HFF-Myc (cell line): ENCODE measurements around the gene PRPF38A.

ENCODE experiments used
- DNase-seq: peaks from one replicate; pipeline ENCODE4 v3.0.0-alpha.2; 2011; ENCODE audit warnings: low read depth; ENCODE audit errors: extremely low read depth
- H3K4me3 ChIP-seq: replicated peaks from 2 replicates; pipeline ENCODE4 v1.5.1; 2011; ENCODE audit warnings: low read depth, mild to moderate bottlenecking, control low read depth, low read length
- TF ChIP-seq, protein P1 (sequence below): IDR thresholded peaks from 2 replicates; pipeline ENCODE4 v1.5.1; 2012; ENCODE audit warnings: mild to moderate bottlenecking, low read depth, low read length, control low read depth; ENCODE audit errors: missing control alignments

PRPF38A gene

DNA sequence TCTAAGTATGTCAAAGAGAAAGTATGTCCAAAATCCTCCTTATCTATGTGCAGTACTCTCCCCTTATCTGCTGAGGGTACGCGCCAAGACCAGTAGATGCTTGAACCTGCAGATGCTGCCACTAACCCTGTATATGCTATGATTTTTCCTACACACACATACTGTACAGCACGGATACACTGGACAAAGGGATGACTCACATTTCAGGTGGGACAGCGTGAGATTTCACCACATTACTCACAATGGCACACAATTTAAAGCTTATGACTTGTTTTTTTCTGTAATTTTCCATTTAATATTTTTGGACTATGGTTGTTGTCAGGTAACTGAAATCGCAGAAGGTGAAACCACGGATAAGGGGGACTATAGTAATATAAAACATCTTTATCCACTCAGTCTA lies 4.3 kb upstream of the PRPF38A start:
- no peak overlapping the region for H3K4me3 ChIP-seq
- TF ChIP-seq, protein P1, sequence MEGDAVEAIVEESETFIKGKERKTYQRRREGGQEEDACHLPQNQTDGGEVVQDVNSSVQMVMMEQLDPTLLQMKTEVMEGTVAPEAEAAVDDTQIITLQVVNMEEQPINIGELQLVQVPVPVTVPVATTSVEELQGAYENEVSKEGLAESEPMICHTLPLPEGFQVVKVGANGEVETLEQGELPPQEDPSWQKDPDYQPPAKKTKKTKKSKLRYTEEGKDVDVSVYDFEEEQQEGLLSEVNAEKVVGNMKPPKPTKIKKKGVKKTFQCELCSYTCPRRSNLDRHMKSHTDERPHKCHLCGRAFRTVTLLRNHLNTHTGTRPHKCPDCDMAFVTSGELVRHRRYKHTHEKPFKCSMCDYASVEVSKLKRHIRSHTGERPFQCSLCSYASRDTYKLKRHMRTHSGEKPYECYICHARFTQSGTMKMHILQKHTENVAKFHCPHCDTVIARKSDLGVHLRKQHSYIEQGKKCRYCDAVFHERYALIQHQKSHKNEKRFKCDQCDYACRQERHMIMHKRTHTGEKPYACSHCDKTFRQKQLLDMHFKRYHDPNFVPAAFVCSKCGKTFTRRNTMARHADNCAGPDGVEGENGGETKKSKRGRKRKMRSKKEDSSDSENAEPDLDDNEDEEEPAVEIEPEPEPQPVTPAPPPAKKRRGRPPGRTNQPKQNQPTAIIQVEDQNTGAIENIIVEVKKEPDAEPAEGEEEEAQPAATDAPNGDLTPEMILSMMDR, result no peak
- DNase-seq, result no peak

DNA sequence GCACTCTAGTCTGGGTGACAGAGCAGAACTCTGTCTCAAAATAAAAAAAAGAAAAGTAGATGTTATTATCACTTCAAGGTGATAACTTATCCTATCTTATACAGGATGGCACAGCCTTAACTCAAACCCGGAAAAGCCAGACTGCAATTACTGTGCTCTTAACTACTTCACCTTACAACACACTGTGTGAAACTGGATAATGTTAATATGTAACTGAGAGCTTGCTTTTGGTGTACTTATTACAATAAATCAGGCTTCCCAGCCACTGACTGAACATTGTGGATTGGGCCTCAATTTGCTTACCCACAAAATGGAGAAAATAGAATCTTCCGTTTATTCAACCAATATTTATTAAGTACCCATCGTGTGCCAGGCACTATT lies 1.6 kb upstream of the PRPF38A start:
- no peak for DNase-seq
- peak overlapping the region; percentile 69 for H3K4me3 ChIP-seq
- TF ChIP-seq, protein P1, result no peak

DNA sequence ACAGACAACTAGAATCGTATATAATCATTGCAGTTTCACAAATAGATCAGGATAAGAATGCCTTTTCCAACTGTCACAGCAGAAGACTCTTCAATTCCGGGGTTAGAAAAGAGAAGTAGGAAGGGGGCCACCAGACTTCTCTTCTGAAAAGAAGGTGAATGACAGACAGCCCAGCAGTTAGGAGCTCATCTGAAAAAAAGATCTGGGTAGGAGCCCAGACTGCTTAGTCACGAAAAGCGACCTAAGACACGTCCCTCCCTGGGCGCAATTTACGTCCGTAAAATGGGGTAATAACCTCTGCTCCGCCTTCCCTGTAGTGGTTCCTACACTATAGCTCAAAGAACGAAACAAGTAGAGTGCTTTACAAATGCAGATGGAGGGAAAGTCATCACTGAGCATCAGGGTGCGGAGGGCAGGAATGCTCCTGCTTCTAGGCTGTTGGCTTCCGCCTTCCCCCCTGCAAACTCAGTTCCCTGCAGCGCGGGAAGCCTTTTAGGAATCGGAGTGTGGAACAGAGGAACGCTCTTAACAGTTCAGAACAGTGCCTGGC lies 761 bp upstream of the PRPF38A start:
- H3K4me3 ChIP-seq, result peak overlapping the region; percentile 69
- DNase-seq, result peak; percentile 46
- TF ChIP-seq, protein P1, result no peak

DNA sequence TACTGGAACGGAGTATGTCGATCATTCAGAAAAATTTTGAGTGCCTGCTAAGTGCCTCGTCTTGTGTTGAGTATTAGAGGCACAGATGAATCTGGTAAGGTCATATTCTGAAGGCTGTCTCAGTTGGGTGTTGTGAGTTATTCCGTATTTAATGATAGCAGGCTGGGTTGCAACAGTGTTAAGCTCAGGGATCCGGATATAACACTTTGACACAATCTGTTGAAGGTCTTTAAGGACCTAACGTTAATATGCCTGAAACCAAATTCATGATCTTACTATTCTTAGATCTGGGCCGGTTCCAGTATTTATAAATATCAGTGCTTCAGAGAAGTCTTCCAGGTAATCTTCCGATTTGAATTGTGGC lies 555 bp downstream of the PRPF38A start:
- TF ChIP-seq, protein P1, result no peak
- no peak for DNase-seq
- peak overlapping the region; percentile 69 for H3K4me3 ChIP-seq

DNA sequence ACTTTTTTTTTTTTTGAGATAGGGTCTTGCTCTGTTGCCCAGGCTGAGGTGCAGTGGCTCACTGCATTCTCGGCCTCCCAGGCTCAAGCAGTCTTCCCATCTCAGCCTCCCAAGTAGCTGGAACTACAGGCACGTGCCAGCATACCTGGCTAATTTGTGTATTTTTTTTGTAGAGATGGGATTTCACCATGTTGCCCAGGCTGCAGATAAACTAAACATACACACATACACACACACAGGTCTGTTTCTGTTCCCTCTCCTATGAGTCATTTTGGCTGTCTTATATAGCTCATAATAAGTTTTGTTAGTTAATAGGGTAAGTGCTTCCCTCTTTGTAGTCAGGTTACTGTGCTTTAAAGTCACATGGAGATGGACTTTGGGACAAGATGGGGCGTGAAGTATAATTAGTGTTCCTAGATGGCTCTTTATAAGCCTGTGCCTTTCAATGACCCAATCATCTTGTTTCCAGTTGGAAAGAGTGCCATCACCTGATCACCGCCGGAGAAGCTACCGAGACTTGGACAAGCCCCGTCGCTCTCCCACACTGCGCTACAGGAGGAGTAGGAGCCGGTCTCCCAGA lies 9.1 kb downstream of the PRPF38A start:
- TF ChIP-seq, protein P1, result no peak
- H3K4me3 ChIP-seq, result no peak overlapping the region
- DNase-seq, result no peak

DNA sequence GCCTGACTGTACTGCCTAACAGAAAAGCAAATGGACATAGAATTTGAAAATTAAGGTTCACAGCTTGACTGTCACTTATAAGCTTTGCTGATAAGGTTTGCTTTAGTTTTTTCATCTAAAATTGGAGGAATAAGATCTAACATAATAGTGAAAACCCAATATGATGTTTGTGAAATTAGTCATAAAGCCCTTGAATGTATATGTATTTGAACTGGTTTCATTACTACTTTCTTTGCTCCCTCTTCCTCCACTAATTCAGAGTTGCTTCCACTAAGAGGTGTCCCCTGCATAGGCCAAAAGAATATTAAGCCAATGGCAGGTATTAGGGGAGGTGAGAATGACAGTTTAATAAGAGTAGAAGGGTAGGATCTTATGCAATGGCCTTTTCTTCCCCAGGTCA lies 10.5 kb downstream of the PRPF38A start:
- TF ChIP-seq, protein P1, result no peak
- H3K4me3 ChIP-seq, result no peak overlapping the region
- no peak for DNase-seq

DNA sequence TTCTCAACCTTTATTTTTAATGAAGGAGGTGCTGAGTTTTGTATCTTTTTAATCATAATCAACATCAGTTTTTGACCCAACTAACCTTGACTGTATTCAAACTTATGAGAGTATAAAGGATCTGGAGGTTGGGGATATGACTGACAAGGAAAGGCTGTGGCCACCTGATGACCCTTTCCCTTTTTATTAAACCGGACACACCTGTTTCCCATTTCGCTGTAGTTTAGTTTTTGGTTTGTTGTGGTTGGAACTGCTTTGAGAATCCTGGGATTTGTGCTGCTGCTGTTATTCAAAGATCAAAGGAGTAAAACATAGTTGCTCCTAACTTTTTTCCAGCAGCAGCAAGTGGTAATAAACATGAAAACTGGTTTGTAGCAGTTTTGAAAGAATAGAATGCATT lies 12.4 kb downstream of the PRPF38A start:
- DNase-seq, result no peak
- no peak overlapping the region for H3K4me3 ChIP-seq
- TF ChIP-seq, protein P1, result no peak
